ENCODE results near the gene CA7. TPM values are rescaled to one million over a fixed set of nuclear protein-coding genes. Genes with fewer than 3 reads are reported as not detected.

Gene CA7
- total and polyA plus RNA-seq, 4 donors = not detected

- WGBS = 51% methylated on average over 5 of the region's 5 CpGs
- DNase-seq (ENCODE audit: low spot score) = no peak
- Histone ChIP-seq H3K4me3 (ENCODE audit: low read depth in 1 of 3, low read length in 3 of 3) (no peak overlapping the region), H3K9me3 (ENCODE audit: control insufficient read depth in 4 of 4, low read length in 3 of 4) (no peaks in the 10 kb centered on the region), H3K36me3 (ENCODE audit: control insufficient read depth in 4 of 4, insufficient read depth in 3 of 4, low read depth in 1 of 4, low read length in 3 of 4) (no peaks in the 10 kb centered on the region), H3K27me3 (ENCODE audit: control insufficient read depth in 4 of 4, insufficient read depth in 4 of 4, low read length in 3 of 4) (no peaks in the 10 kb centered on the region), H3K27ac (ENCODE audit: low read depth in 1 of 2, low read length in 2 of 2) (no peak overlapping the region), H3K4me1 (ENCODE audit: control insufficient read depth in 4 of 4, insufficient read depth in 4 of 4, low read length in 3 of 4) (peaks cover 3 to 24% (median 17%) of the 10 kb centered on the region in 4 donors), H3K9ac (ENCODE audit: low read depth in 1 of 2, low read length in 2 of 2) (no peak overlapping the region)
- TF ChIP-seq FOXA2 (IDR thresholded peaks at IDR 0.05) (no peak), RXRA (IDR thresholded peaks at IDR 0.05) (peak in 1 of 2 donors; percentile 33)
These were observed 33.9 kb downstream of the CA7 start for GRCh38 chr16:66878067-66878466.

GRCh38 chr16:66880288-66881013, 36.2 kb downstream of the CA7 start, which contains the start of gene PDP2:
Gene PDP2 (plus strand): TSS chr16:66880515. CDS start chr16:66884285, 3,770 bp downstream.
- peak; percentile 86 for DNase-seq (ENCODE audit: low spot score)
- TF ChIP-seq RXRA (IDR thresholded peaks at IDR 0.05) = peak; percentile 32 to 68
- TF ChIP-seq SP1 (IDR thresholded peaks at IDR 0.05) = peak; percentile 97
- TF ChIP-seq TAF1 (conservative IDR thresholded peaks at IDR 0.05) = no peak
- no peak for TF ChIP-seq ATF3 (IDR thresholded peaks at IDR 0.05)
- no peak for TF ChIP-seq JUND (IDR thresholded peaks at IDR 0.05)
- TF ChIP-seq NR2F2 (IDR thresholded peaks at IDR 0.05) = no peak
- TF ChIP-seq REST (IDR thresholded peaks at IDR 0.05) = peak; percentile 75
- no peak for TF ChIP-seq MAX (IDR thresholded peaks at IDR 0.05)
- no peak for TF ChIP-seq CTCF (IDR thresholded peaks at IDR 0.05; ENCODE audit: low read depth, low read length, missing input control)
- no peak for TF ChIP-seq HNF4G (IDR thresholded peaks at IDR 0.05)
- no peak for TF ChIP-seq FOXA1 (IDR thresholded peaks at IDR 0.05)
- peak; percentile 53 for TF ChIP-seq YY1 (IDR thresholded peaks at IDR 0.05)
- TF ChIP-seq FOXA2 (IDR thresholded peaks at IDR 0.05) = no peak
- peak; percentile 59 to 63 for TF ChIP-seq EGR1 (IDR thresholded peaks at IDR 0.05; ENCODE audit: low read depth in 2 of 2)
- TF ChIP-seq GABPA (IDR thresholded peaks at IDR 0.05 in 1 of 2, conservative IDR thresholded peaks at IDR 0.05 in 1 of 2) = peak in 1 of 2 donors; percentile 65
- no peak for TF ChIP-seq ZBTB33 (IDR thresholded peaks at IDR 0.05)
- no peak for TF ChIP-seq RAD21 (IDR thresholded peaks at IDR 0.05)
- peak in 1 of 2 donors; percentile 20 for TF ChIP-seq HNF4A (conservative IDR thresholded peaks at IDR 0.05)
- H3K9ac ChIP-seq (ENCODE audit: low read depth in 1 of 2, low read length in 2 of 2) = peak within 1 kb of the TSS; percentile 55 to 81
- H3K9me3 ChIP-seq (ENCODE audit: control insufficient read depth in 4 of 4, low read length in 3 of 4) = no peaks in the 10 kb centered on the region
- H3K27ac ChIP-seq (ENCODE audit: low read depth in 1 of 2, low read length in 2 of 2) = peak within 1 kb of the TSS; percentile 75 to 80
- no peaks in the 10 kb centered on the region for H3K27me3 ChIP-seq (ENCODE audit: control insufficient read depth in 4 of 4, insufficient read depth in 4 of 4, low read length in 3 of 4)
- H3K4me1 ChIP-seq (ENCODE audit: control insufficient read depth in 4 of 4, insufficient read depth in 4 of 4, low read length in 3 of 4) = peaks cover 3 to 21% (median 17%) of the 10 kb centered on the region in 4 donors
- peak within 1 kb of the TSS; percentile 68 to 82 (median 74) for H3K4me3 ChIP-seq (ENCODE audit: low read depth in 1 of 3, low read length in 3 of 3)
- WGBS = under 1% methylated on average over 58 of the region's 58 CpGs
- peaks cover 2 to 9% (median 9%) of the 10 kb centered on the region in 4 donors for H3K36me3 ChIP-seq (ENCODE audit: control insufficient read depth in 4 of 4, insufficient read depth in 3 of 4, low read depth in 1 of 4, low read length in 3 of 4)
